ENCODE results near the gene PRADC1.
"Not testable (repeated sequence)": the region's sequence is repeated elsewhere in the genome, so short reads cannot be mapped to it uniquely, and the experiment has no call there.

PRADC1 gene

DNA sequence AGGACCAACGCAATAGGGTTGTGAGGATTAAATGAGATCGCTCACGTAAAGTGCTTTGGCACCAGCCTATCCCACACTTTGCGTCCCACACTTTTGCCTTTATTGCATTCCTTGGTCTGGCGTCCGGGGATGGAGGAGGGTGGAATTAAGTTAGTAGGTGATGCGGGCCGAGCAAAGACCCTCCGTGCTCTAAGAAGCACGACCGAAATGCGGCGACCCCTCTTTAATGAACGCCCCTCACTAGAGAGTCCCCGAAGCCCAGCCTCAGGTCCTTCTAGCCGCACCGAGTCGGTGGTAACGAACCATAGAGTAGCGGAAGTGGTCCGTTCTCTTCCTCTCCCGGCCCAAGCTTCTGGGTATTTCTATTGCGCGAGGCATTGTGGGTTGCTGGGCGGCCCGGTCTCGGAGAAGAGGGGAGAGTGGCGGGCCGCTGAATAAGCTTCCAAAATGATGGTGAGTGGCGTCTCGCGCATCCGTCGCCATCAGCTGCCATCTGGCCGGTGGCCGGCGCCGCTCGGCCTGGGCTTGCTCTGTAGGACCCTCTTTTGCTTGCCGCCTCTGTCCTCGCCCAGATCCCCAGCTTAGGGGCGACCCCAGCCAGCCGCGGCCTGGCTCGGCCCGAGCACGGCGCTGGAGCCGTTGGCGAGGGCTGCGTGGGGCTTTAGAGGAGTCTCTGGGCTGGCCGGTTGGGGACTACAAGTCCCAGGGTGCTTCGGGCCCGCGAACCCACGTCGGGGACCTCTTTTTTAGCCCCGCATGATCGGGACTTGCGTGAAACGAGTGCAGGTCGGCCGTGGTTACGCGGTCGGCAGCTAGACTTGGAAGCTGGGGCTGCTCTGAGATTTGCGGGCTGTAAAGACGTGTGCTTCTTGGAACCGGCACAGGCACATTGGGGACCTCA lies 1.1 kb upstream of the PRADC1 start, which contains the start of gene CCT7:
CCT7 (plus strand) TSS at position 377 of the 901 bp plus-strand sequence; CDS start at position 448, 71 bp downstream.
- peak; percentile 68 for DNase-seq

DNA sequence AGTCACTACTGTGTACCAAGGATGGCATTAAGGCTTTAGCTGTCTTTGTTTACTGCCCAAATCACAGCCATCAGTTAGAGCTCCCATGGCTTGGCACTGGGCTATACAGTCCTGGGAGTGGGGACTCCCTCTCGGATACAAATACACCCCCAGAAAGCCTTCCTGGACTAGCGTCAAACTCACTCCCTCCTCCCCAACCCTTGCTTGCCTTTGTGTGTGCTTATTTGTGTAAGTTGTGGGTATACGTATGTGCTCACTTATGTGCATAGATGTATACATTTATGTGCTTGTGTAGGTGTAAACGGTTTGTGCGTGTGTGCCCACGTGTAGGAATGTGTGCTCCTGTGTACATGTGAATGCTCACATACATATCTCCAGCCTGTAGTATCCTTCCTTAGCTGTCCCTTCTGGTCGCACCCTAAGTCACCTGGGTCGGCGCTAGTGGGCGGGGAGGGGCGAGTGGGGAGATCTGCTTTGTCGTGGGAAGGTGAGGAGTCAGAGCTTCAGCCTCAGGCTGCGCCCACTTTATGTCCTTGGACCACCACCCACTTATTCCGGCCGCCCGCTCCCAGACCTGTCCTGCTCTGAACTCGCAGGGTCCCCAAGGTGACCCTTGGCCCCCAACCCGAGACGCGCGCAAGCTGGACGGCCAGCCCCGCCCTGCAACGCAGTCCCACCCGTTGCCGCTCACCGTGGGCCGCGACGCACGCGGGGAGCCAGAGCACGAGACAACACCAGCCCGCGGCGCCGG lies 461 bp downstream of the PRADC1 start:
- DNase-seq = no peak

DNA sequence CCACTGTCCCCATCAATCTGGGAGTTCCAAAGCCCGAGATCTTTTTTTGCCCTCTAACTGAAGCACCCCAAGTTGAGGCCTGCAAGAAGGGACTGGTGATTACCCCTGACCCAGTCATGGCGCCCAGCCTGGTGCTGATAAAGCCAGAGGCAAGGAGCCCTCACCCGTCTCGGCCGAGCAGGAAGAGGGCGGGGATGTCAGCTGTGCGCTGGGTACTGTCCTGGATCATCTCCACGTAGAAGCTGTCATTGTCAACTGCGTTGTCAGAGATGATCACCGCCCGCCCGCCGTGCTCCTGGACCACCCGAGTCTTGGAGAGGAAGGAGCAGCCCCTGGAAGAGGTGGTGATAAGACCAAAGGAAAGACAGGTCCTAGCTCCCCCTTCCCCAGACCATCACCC lies 4.4 kb downstream of the PRADC1 start:
- DNase-seq = no peak

DNA sequence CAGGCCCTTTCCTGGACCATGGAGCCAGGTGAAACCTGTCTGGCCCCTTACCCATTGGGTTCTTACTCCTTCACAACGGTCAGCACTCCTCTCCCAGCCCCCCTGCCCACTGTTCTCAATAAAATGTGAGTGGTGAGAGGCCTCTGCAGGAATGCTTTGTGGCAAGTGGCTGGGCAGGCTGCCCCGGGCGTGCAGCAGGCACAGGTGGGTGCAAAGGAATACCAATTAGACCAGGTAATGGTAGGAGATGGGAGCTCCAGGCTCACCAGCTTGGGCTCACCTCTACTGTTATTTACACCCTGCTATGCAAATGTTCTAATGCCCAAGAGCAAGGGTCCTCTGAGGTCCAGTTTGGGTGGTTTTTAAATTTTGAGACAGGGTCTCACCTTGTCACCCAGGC lies 6.0 kb downstream of the PRADC1 start:
- DNase-seq = no peak

DNA sequence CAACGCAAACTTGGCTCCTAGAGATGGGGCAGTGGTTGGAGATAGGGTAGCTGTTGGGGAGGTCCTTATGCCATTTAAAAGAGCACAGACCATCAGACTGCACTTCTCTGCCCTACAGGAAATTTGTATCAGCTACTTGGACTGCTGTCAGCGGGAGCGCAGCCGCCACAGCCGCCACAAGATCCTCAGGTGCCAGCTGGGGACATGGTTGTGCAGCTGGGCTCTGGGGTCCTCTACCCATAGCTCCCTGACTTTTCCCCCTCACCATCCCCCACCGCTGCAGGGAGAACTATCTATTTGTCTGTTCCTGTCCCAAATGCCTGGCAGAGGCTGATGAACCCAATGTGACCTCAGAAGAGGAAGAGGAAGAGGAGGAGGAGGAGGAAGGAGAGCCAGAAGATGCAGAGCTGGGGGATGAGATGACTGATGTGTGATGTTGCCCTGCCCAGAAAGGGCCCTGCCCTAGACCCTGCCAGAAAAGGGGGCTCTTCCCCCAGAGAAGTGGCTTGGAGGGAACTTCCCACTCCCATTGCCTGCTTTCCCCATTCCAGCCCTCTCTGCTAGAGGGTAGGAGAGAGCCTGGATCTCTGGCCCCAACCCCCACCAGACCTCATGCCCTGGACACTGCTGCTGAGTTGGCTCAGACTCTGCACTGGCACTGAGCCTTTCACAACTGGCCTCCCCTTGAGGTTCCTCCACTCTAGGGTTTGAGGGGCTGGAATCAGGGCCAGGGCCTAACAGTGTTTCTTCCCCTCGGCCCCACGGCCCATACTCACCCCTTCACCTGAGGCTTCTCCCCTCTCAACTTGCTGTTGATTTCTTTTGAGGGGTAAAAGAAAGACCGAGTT lies 7.3 kb downstream of the PRADC1 start:
- no peak for DNase-seq

DNA sequence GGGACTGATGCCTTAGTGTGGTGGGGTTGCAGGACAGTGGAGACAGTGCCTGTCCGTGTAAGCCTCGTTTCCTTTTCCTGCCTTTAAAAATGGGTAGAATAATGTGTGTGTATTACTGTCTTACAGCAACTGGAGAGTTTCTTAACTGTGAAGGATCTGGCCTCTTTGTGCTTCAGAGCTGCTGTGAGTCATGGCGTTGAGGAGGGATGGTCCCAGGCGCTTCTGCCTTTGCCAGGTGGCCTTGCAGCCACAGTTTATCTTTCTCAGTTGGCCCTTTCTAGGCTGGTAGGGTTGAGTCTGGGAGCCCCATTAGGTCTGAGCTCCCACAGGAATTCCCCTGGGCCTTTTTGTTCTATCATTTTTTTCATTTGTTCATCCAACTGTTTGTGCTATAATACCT lies 9.2 kb downstream of the PRADC1 start:
- no peak for DNase-seq

DNA sequence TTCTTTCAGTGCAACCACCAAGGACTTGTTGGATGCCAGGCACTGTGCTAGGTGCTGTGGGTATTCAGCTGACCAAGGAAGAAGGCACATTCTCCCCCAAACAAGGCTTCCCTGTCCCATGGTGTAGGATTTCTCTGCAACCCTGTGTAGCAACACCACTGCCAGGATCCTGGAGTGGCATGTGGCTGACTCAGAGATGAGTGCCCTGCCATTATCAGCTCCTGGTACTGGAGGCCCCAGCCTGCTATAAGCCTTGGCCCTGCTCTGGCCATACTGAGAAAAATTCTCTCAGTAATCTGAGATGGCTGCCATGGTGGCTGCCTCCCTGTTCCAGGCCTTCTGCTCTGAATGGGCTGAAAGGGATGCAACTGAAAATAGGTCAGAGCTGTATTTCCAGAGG lies 14.7 kb downstream of the PRADC1 start:
- DNase-seq = no peak

DNA sequence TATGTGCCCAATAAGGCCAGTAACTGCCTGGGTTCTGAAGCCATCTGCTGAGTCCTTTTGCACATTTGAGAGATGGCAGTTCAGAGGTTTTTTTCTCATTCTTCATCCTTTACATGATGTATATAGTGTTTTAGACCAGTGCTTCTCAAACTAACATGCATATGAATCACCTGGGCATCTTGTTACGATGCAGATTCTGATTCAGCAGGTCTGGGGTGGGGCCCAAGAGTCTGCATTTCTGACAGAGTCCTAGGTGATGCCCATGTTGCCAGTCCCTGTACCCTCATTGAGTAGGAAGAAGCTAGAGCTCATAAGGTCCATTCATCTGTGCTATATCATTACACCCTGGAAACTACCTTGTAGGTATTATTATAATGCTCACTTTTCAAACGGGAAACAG lies 15.2 kb downstream of the PRADC1 start:
- no peak for DNase-seq

DNA sequence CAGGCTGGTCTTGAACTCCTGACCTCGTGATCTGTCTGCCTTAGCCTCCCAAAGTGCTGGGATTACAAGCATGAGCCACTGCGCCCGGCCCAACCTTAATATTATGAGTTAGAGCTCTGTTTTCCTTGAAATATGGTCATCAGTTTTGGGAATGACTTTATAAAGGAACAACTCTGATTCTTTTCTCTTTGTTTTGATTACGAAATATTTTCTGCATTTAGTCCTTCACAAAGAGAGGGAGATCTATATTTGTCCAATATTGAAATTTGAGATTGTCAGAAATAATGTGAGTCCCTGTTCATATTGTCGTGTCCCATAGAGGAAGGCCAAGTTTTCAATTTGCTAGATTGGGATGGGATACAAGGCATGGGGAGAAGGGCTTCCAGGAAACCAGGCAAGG lies 15.9 kb downstream of the PRADC1 start:
- no peak for DNase-seq

DNA sequence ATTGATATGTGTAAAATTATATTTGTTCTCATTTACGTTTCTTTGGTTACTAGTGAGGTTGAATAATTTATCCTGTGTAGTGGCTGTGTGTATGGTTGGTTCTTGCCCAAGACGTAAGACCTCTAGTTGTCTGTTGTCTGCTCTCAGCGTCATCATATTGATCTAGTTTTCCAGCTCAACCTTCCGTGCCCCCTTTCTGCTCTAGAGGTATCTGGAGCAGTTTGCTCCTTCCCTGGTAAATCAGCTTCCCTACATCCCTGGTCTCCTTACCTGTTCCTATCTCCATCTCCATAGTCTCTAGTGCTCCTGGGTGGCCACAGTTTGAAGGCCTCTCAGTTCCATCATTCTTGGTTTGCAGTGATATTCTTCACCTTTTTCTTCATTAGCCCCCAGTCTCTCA lies 17.8 kb downstream of the PRADC1 start:
- DNase-seq = no peak

DNA sequence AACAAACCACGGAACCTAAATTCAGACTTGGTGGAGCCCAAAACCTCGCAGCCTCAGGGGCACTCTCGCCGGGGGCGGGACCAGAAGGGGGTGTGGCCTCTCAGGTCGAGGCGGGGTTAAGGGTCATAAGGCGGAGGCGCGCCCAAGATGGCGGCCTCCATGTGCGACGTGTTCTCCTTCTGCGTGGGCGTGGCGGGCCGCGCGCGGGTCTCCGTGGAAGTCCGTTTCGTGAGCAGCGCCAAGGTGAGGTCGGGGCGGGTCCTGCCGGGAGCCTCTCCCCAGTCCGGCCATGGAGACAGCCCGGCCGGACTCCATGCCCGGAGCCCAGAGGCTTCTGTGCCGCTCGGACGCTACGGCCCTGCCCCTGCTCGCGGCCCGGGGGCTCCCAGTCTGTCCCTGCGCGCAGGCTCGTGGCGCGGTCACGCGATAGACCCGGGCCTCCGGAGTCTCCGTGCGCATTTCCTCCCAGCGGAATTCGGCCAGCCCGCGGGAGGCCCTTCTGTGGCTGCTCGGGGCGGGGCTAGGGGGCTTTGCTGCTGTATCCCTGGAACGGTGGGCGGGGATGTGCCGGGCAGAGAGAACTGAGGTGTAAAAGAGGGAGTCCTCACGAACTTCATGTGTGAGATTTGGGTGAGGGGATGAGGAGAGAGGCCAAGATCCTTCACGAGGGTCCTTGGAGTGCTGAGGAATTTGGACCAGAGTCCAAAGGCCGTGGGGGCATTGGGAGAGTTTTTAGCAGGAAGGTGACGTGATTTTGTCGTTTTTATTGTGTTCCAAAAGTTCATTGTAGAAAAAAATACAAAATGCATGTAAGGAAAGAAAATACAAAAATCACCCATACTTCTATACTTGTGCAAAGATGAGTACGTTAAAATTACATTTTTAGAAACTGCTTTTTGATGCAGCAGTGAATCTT lies 18.7 kb downstream of the PRADC1 start, which contains the start of gene SMYD5:
SMYD5 (plus strand) TSS at position 126 of the 916 bp plus-strand sequence; CDS start at position 148, 22 bp downstream.
- peak; percentile 10 for DNase-seq

DNA sequence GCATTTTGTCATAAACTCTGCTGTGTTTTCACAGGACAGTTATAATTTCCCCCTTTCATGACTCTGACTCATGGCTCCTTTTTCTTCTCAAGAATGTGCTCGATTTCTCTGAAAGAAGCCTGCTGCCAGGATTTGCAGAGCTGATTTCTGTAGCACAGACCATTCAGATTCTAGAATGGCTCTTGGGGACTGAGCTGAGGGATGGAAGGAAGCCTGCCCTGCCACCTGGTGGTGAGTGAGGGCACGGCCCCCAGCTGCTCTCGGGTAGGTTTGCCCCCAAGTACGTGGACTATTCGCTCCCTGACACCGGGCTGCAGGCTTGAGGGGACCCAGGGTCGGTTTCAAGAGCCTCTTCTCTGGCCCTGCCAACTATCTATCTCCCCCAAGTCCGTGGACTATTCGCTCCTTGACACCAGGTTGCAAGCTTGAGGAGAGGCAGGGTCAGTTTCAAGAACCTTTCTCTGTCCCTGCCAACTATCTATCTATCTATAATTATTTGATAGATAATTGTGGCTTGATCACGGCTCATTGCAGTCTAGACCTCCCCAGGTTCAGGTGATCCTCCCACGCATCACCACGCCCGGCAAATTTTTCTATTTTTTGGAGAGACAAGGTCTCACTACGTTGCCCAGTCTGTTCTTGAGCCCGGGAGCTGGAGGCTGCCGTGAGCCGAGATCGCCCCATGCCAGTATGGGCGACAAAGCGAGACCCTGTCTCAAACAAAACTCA lies 20.4 kb downstream of the PRADC1 start:
- DNase-seq = peak; percentile 17

DNA sequence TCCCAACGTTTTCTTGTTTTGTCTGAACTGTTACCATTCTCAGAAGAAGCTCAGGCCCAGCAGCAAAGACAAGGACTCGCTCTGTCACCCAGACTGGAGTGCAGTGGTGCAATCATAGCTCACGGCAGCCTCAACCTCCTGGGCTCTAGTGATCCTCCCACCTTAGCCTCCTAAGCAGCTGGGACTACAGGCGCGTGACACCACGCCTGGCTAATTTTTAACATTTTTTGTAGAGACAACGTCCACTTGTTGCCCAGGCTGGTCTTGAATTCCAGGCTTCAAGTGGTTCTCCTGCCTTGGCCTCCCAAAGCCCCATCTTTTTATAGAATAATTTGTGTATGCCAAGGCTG lies 21.0 kb downstream of the PRADC1 start:
- DNase-seq = no peak

DNA sequence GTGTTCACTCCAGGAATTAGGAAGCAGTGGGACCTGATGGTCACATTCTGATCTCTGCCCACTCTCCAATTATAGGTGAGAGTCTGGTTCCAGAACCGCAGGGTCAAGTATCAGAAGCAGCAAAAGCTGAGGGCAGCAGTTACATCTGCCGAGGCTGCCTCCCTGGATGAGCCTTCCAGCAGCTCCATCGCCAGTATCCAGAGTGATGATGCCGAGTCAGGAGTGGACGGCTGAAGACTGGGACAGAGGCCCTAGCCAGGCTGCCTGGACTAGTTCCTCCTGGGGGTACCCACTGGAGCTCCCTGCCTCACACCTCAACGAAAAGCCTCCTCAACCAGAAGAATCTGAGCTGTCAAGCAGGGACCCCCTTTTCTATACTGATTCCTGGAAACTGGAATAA lies 22.3 kb downstream of the PRADC1 start:
- no peak for DNase-seq

DNA sequence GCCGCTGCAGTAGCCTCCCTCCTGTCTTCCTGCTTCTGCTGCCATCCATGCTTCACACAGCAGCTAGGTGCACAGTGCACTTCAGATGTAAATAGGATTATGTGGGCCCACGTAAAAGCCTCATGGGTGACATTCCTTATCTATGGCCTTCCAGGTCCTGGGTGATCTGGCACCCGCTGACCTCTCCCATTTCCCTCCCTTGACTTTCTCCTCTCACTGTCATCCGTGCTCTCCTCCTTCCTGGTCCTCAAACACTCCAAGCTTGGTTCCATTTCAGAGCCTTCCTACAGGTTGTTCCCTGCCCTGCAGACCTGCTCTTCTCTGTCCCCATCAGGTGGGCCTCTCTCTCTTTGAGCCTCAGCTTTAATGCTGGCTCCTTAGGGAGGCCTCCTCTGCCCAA lies 23.0 kb downstream of the PRADC1 start:
- DNase-seq = no peak

DNA sequence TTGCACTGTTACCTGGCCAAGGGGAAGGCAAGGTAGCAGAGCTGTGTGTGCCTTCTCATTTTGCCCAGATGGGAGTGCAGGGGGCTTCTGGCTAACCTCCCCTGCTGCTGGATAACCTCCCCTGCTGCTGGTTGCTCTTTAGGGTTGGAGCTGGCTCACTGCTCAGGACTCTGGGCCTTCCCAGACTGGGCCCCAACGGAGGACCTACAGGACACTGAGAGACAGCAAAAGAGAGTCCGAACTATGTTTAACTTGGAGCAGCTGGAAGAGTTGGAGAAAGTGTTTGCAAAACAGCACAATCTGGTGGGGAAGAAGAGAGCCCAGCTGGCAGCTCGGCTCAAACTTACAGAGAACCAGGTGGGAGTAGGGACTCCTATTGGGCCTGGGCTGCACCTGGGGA lies 24.8 kb downstream of the PRADC1 start:
- DNase-seq = no peak

DNA sequence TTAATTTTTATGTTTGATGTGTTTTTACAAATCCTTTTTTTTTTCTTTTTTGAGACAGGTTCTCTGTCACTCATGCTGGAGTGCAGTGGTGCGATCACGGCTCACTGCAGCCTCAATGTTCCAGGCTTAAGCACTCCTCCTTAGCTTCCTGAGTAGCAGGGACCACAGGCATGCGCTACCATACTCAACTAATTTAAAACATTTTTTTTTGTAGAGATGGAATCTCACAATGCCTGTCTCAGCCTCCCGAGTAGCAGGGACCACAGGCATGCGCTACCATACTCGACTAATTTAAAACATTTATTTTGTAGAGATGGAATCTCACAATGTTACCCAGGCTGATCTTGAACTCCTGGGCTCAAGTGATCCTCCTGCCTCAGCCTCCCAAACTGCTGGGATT lies 27.4 kb downstream of the PRADC1 start:
- no peak for DNase-seq

DNA sequence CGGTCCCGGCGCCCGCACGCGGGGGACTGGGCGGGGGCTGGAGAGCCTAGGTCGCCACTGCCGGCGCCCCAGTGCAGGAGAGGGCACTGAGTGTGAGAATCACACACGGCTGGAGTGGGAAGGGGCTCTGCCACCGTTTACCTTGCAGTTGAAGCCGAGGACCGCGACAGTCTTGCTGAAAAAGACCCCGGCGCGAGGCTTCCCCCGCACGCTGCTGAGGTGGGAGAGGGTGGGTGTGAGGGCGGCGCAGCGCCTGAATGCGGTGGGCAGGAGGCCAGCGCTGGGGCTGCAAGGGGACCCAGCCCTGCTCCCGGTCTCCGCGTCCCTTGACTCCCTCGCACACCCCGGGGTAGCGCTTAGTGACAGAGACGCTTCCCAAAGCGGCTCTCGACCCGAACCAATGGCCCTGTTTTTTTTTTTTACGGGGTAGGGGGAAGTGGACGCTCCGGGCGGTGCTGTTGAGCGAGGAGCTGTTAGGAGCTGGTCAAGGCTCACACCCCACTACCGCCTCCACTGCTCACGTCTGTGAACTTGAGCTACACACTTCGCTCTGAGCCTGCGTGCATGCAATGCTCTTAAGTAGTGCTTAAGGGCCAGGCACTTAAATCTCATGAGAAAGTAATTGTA lies 29.9 kb downstream of the PRADC1 start:
- no peak for DNase-seq

DNA sequence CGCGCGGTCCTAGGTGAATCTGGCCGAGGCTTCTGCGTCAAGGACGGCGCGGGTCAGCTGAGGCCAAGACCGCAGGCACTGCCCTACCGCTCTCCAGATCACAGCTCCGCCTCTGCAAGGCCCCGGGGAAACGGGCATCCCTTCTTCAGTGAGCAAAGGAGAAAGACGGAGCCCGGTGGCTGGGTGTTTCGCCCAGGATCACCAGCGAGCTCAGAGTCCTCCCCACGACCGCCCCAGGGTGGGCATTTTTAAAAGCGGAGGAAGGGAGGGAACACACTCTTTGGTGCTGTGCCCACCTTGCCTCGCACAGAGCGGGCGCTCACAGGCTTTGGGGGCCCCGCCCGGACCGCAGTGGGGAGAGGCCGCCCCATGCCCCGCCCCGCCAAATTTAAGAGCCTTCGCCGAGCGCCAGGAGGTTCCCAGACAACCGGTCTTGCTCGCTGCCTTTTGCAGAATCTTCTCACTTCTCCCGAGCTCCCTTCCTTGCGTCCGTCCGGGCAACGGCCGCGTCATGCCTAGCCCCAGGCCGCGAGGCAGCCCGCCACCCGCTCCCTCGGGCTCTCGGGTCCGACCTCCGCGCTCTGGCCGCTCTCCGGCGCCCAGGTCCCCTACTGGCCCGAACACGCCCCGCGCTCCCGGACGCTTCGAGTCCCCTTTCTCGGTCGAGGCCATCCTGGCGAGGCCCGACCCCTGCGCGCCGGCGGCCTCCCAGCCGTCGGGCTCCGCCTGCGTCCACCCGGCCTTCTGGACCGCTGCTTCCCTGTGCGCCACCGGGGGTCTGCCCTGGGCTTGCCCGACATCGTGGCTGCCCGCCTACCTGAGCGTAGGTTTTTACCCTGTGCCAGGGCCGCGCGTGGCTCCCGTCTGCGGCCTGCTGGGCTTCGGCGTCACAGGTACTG lies 30.6 kb downstream of the PRADC1 start, which contains the start of gene NOTO:
NOTO (plus strand) TSS at position 419 of the 899 bp plus-strand sequence; CDS start at position 512, 93 bp downstream.
- peak; percentile 9 for DNase-seq

DNA sequence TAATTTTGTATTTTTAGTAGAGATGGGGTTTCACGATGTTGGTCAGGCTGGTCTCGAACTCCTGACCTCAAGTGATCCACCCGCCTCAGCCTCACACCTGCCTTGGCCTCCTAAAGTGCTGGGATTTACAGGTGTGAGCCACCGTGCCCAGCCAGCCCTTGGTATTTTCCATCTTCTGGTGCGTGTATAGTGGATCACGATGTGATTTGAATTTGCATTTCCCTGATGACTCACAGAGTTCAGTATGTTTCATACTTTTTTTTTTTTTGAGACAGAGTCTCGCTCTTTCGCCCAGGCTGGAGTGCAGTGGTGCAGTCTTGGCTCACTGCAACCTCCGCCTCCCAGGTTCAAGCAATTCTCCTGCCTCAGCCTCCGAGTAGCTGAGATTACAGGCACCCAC lies 32.8 kb downstream of the PRADC1 start:
- DNase-seq = not testable (repeated sequence)

Data from NCI-H748 treated with DMSO at 0.1 percent for 48 hours (cell line).